Activated CD4-positive, alpha-beta memory T cell treated with anti-CD3 and anti-CD28 coated beads for 36 hours (primary cell): Measurements from ENCODE around the gene RHBDD1. TPM values are rescaled to one million over a fixed set of nuclear protein-coding genes. Genes with fewer than 3 reads are reported as not detected.

Experiments
- CTCF ChIA-PET: fragments of 350-600 bp; sonication (Branson Sonifier 250); formaldehyde crosslinking; loops from one replicate; lab custom pipeline; 2021; ENCODE audit warnings: antibody characterized with exemption, inconsistent platforms; lab: Charles Lee
- POLR2A ChIA-PET: fragments of 350-600 bp; sonication (Branson Sonifier 250); formaldehyde crosslinking; loops from one replicate; lab custom pipeline; 2021; ENCODE audit warnings: antibody characterized with exemption; lab: Charles Lee
- DNase-seq: peaks from one replicate; pipeline ENCODE4 v3.0.0-alpha.2; 2020
- H3K27ac Mint-ChIP-seq: one replicate; pipeline ENCODE4 v1.8.0; 2021; ENCODE audit warnings: mixed read lengths
- H3K27me3 Mint-ChIP-seq: one replicate; pipeline ENCODE4 v1.8.0; 2021; ENCODE audit warnings: mixed read lengths
- H3K36me3 Mint-ChIP-seq: one replicate; pipeline ENCODE4 v1.8.0; 2021; ENCODE audit warnings: mixed read lengths
- H3K4me1 Mint-ChIP-seq: one replicate; pipeline ENCODE4 v1.8.0; 2021; ENCODE audit warnings: low read depth, mixed read lengths
- H3K4me3 Mint-ChIP-seq: one replicate; pipeline ENCODE4 v1.8.0; 2021; ENCODE audit warnings: mild to moderate bottlenecking, mixed read lengths
- H3K9me3 Mint-ChIP-seq: one replicate; pipeline ENCODE4 v1.8.0; 2021; ENCODE audit warnings: mixed read lengths
- intact Hi-C: fragments of 100-400 bp; cut with micrococcal nuclease; formaldehyde crosslinking; loops from one replicate; pipeline ENCODE4 v1.15.1; 2023
- total RNA-seq, 2 experiments: library from RNA; stranded (reverse); gene quantifications; one replicate each; pipeline ENCODE4 v1.2.3, GENCODE V29; 2021

The RHBDD1 gene
- total RNA-seq, 2 experiments from 2014 or later: 38.0 to 41.1 TPM

- POLR2A ChIA-PET: no interaction called here
- Mint-ChIP-seq H3K9me3 (no peaks in the 10 kb centered on the region), H3K36me3 (peaks cover 7% of the 10 kb centered on the region), H3K27me3 (no peaks in the 10 kb centered on the region), H3K27ac (no peak overlapping the region), H3K4me1 (no peaks in the 10 kb centered on the region), H3K4me3 (no peak overlapping the region)
- intact Hi-C loops: no loop called here
- no peak for DNase-seq
- CTCF ChIA-PET: no interaction called here
Measured at GRCh38 chr2:227004482-227004881, 168.6 kb downstream of the RHBDD1 start.

GRCh38 chr2:227006189-227006897 lies 170.5 kb downstream of the RHBDD1 start:
- no peaks in the 10 kb centered on the region for H3K36me3 Mint-ChIP-seq
- intact Hi-C loops: no loop called here
- no peak overlapping the region for H3K27ac Mint-ChIP-seq
- CTCF ChIA-PET: no interaction called here
- POLR2A ChIA-PET: no interaction called here
- no peak for DNase-seq
- no peaks in the 10 kb centered on the region for H3K9me3 Mint-ChIP-seq
- no peaks in the 10 kb centered on the region for H3K27me3 Mint-ChIP-seq
- no peaks in the 10 kb centered on the region for H3K4me1 Mint-ChIP-seq
- H3K4me3 Mint-ChIP-seq: no peak overlapping the region

- H3K27me3 Mint-ChIP-seq: no peaks in the 10 kb centered on the region
- no peaks in the 10 kb centered on the region for H3K9me3 Mint-ChIP-seq
- no peak overlapping the region for H3K4me3 Mint-ChIP-seq
- intact Hi-C loops: no loop called here
- no peak for DNase-seq
- ChIA-PET POLR2A (no interaction called here), CTCF (no interaction called here)
- no peaks in the 10 kb centered on the region for H3K36me3 Mint-ChIP-seq
- no peaks in the 10 kb centered on the region for H3K4me1 Mint-ChIP-seq
- no peak overlapping the region for H3K27ac Mint-ChIP-seq
Measured at GRCh38 chr2:227007148-227007547, 171.3 kb downstream of the RHBDD1 start.

GRCh38 chr2:227007940-227008339 lies 172.1 kb downstream of the RHBDD1 start:
- Mint-ChIP-seq H3K27me3 (no peaks in the 10 kb centered on the region), H3K27ac (no peak overlapping the region), H3K4me1 (no peaks in the 10 kb centered on the region), H3K4me3 (no peak overlapping the region), H3K36me3 (no peaks in the 10 kb centered on the region), H3K9me3 (no peaks in the 10 kb centered on the region)
- CTCF ChIA-PET: no interaction called here
- POLR2A ChIA-PET: no interaction called here
- intact Hi-C loops: no loop called here
- DNase-seq: no peak

- H3K9me3 Mint-ChIP-seq: no peaks in the 10 kb centered on the region
- no peak overlapping the region for H3K4me3 Mint-ChIP-seq
- peaks cover 4% of the 10 kb centered on the region for H3K27me3 Mint-ChIP-seq
- H3K4me1 Mint-ChIP-seq: no peaks in the 10 kb centered on the region
- intact Hi-C loops: no loop called here
- POLR2A ChIA-PET: no interaction called here
- CTCF ChIA-PET: no interaction called here
- no peak overlapping the region for H3K27ac Mint-ChIP-seq
- DNase-seq: no peak
- H3K36me3 Mint-ChIP-seq: no peaks in the 10 kb centered on the region
Measured at GRCh38 chr2:227010433-227010832, 174.6 kb downstream of the RHBDD1 start.

GRCh38 chr2:227013330-227013729 lies 177.5 kb downstream of the RHBDD1 start:
- H3K27ac Mint-ChIP-seq: no peak overlapping the region
- intact Hi-C loops: no loop called here
- no peaks in the 10 kb centered on the region for H3K9me3 Mint-ChIP-seq
- H3K27me3 Mint-ChIP-seq: peaks cover 6% of the 10 kb centered on the region
- ChIA-PET POLR2A (no interaction called here), CTCF (no interaction called here)
- no peak overlapping the region for H3K4me3 Mint-ChIP-seq
- no peaks in the 10 kb centered on the region for H3K36me3 Mint-ChIP-seq
- no peaks in the 10 kb centered on the region for H3K4me1 Mint-ChIP-seq
- no peak for DNase-seq

GRCh38 chr2:227013881-227014280 lies 178.0 kb downstream of the RHBDD1 start:
- H3K27me3 Mint-ChIP-seq: peaks cover 6% of the 10 kb centered on the region
- no peak for DNase-seq
- ChIA-PET POLR2A (no interaction called here), CTCF (no interaction called here)
- intact Hi-C loops: no loop called here
- no peaks in the 10 kb centered on the region for H3K9me3 Mint-ChIP-seq
- no peaks in the 10 kb centered on the region for H3K36me3 Mint-ChIP-seq
- H3K27ac Mint-ChIP-seq: no peak overlapping the region
- no peak overlapping the region for H3K4me3 Mint-ChIP-seq
- H3K4me1 Mint-ChIP-seq: no peaks in the 10 kb centered on the region

GRCh38 chr2:227016894-227017293 lies 181.0 kb downstream of the RHBDD1 start:
- no peaks in the 10 kb centered on the region for H3K36me3 Mint-ChIP-seq
- no peak overlapping the region for H3K27ac Mint-ChIP-seq
- no peak for DNase-seq
- POLR2A ChIA-PET: no interaction called here
- H3K9me3 Mint-ChIP-seq: no peaks in the 10 kb centered on the region
- intact Hi-C loops: no loop called here
- H3K4me3 Mint-ChIP-seq: no peak overlapping the region
- no peaks in the 10 kb centered on the region for H3K4me1 Mint-ChIP-seq
- CTCF ChIA-PET: no interaction called here
- H3K27me3 Mint-ChIP-seq: peaks cover 10% of the 10 kb centered on the region

- Mint-ChIP-seq H3K4me3 (no peak overlapping the region), H3K4me1 (no peaks in the 10 kb centered on the region), H3K27me3 (peaks cover 7% of the 10 kb centered on the region), H3K9me3 (no peaks in the 10 kb centered on the region), H3K27ac (no peak overlapping the region), H3K36me3 (no peaks in the 10 kb centered on the region)
- no peak for DNase-seq
- intact Hi-C loops: no loop called here
- CTCF ChIA-PET: no interaction called here
- POLR2A ChIA-PET: no interaction called here
Measured at GRCh38 chr2:227020416-227020815, 184.6 kb downstream of the RHBDD1 start.

GRCh38 chr2:227022608-227023007 lies 186.8 kb downstream of the RHBDD1 start:
- intact Hi-C loops: no loop called here
- no peak overlapping the region for H3K27ac Mint-ChIP-seq
- no peak overlapping the region for H3K4me3 Mint-ChIP-seq
- POLR2A ChIA-PET: no interaction called here
- no peaks in the 10 kb centered on the region for H3K4me1 Mint-ChIP-seq
- H3K36me3 Mint-ChIP-seq: no peaks in the 10 kb centered on the region
- no peaks in the 10 kb centered on the region for H3K9me3 Mint-ChIP-seq
- no peak for DNase-seq
- H3K27me3 Mint-ChIP-seq: peaks cover 4% of the 10 kb centered on the region
- CTCF ChIA-PET: no interaction called here

GRCh38 chr2:227025510-227025909 lies 189.7 kb downstream of the RHBDD1 start:
- Mint-ChIP-seq H3K27ac (no peak overlapping the region), H3K36me3 (no peaks in the 10 kb centered on the region)
- POLR2A ChIA-PET: no interaction called here

GRCh38 chr2:227029426-227030105 lies 193.7 kb downstream of the RHBDD1 start:
- no peak for DNase-seq
- Mint-ChIP-seq H3K27me3 (no peaks in the 10 kb centered on the region), H3K4me1 (no peaks in the 10 kb centered on the region), H3K4me3 (no peak overlapping the region), H3K36me3 (no peaks in the 10 kb centered on the region), H3K27ac (no peak overlapping the region), H3K9me3 (no peaks in the 10 kb centered on the region)
- intact Hi-C loops: no loop called here
- ChIA-PET POLR2A (no interaction called here), CTCF (interaction anchor here (0.7 kb wide), 1 partner anchor 15 kb away, joined by 3 read pairs; no protein-coding TSS in a partner anchor)

More at GRCh38 chr2:227025510-227025909, 189.7 kb downstream of the RHBDD1 start:
- CTCF ChIA-PET: no interaction called here
- Mint-ChIP-seq H3K4me1 (no peaks in the 10 kb centered on the region), H3K4me3 (no peak overlapping the region), H3K27me3 (no peaks in the 10 kb centered on the region), H3K9me3 (no peaks in the 10 kb centered on the region)
- no peak for DNase-seq
- intact Hi-C loops: no loop called here

- POLR2A ChIA-PET: no interaction called here
Measured at GRCh38 chr2:227030789-227031188, 194.9 kb downstream of the RHBDD1 start.

More at GRCh38 chr2:227030789-227031188, 194.9 kb downstream of the RHBDD1 start:
- no peaks in the 10 kb centered on the region for H3K4me1 Mint-ChIP-seq
- no peak overlapping the region for H3K27ac Mint-ChIP-seq
- no peak for DNase-seq
- no peaks in the 10 kb centered on the region for H3K9me3 Mint-ChIP-seq
- CTCF ChIA-PET: no interaction called here
- intact Hi-C loops: no loop called here
- no peak overlapping the region for H3K4me3 Mint-ChIP-seq
- H3K27me3 Mint-ChIP-seq: peaks cover 3% of the 10 kb centered on the region
- H3K36me3 Mint-ChIP-seq: no peaks in the 10 kb centered on the region
